GM21619 (cell line): ENCODE data around the gene ZNF593OS.

Experiments
- ATAC-seq: cut with Tn5 transposase; IDR thresholded peaks from one replicate; pipeline ENCODE4 v1.9.1; 2021; ENCODE audit not compliant: unreplicated experiment

Gene ZNF593OS

DNA sequence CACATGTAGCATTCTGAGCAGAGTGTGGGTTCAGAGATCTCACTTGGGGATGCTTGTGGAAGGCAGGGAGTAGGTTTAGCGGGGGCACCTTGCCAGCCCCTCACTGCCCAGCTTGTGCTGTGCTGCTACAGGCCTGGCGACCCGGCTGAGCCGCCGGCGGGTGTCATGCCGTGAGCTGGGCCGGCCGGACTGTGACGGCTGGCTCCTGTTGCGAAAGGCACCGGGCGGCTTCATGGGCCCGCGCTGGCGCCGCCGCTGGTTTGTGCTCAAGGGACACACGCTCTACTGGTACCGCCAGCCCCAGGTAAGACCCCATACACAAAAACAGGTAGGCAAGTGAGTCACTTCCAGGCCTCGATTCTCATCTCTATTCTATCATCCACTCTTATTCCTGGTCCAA lies 13.3 kb upstream of the ZNF593OS start:
- ATAC-seq, result no peak

DNA sequence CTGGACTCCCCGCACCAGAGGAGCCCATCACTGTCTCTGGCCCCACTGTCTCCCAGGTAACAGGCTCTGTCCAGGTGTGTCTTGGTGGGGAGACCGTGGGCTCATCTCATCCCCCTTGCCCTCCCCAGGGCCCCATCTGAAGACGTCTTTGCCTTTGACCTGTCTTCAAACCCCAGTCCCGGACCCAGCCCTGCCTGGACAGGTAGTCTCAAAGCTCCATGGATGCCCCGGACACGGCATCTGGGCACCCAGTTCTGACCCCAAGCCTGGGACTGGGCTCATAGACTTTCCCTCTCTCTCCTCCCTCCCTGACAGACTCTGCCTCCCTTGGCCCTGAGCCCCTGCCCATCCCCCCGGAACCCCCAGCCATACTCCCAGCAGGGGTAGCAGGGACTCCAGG lies 12.5 kb upstream of the ZNF593OS start:
- ATAC-seq, result no peak

DNA sequence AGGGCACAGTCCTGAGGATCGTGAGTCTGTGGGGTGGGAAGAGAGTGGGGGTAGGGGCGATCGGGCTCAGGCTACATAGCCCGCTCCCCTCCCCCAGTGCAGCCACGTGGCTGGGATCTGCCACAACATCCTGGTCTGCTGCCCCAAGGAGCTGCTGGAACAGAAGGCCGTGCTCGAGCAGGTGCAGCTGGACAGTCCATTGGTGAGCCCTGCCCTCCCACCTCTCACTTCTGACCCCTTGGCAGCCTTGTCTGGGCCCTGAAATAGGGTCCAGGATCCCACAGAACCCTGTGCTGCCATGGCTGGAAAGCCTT lies 10.7 kb upstream of the ZNF593OS start:
- no peak for ATAC-seq

DNA sequence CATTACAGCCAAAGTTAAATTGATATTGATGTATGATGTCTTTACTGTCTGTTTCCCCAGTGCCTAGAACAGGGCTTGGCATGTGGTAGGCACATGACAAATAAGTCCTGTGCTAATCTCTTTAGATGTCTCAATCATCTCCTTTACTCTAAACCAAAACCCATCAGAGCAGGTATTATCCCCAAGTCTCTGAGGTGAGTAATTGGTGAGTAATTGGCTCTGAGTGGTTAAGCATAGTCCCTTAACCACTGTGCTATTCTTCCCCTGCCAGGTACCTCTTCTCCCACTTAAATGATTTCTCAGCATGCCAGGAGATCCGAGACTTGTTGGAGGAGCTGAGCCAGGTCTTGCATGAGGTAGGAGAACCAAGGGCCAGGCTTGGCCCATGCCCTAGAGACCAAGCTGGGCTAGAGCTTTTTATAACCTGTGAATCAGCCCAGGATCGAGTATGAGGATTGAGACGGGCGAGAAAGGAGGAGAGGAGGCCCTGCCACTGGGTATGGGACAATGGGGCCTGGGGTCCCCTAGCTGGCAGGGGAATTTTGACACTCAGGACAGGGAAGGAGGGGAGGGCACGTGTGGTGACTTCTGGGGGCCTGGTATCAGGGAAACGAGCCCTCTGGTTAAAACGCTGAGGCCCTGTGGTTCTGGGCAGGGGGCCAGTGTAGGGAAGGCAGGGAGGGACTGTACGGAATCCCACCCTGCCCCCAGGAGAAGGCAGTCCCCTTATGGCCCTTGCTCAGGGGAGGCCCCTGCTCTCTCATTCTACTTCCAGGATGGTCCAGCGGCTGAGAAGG lies 10.2 kb upstream of the ZNF593OS start:
- ATAC-seq, result no peak

DNA sequence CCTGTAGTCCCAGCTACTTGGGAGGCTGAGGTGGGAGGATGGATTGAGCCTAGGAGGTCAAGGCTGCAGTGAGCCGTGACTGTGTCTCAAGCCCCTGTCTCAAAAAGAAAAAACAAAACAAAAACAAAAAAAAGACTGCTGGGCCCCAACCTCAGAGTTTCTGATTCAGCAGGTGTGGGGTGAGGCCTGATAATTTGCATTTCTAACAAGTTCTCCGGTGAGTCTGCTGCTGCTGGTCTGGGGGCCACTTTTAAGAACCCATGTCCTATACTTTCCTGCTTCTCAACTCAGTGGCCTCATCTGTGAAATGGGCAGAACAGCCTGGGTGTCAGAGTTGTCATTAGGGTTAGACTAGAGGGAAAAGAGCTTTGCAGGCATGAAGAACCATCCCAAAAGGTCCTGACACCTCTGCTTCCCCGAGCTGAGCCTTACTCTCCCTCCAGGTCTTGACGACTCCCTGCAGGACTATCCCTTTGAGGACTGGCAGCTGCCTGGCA lies 8.4 kb upstream of the ZNF593OS start:
- ATAC-seq, result no peak

GRCh38 chr1:26177182-26177684 lies 5.6 kb upstream of the ZNF593OS start, which contains the start of gene CNKSR1:
TSS of gene CNKSR1 (plus strand) at chr1:26177491. CDS start at chr1:26177548, 57 bp downstream.
- ATAC-seq, result no peak

DNA sequence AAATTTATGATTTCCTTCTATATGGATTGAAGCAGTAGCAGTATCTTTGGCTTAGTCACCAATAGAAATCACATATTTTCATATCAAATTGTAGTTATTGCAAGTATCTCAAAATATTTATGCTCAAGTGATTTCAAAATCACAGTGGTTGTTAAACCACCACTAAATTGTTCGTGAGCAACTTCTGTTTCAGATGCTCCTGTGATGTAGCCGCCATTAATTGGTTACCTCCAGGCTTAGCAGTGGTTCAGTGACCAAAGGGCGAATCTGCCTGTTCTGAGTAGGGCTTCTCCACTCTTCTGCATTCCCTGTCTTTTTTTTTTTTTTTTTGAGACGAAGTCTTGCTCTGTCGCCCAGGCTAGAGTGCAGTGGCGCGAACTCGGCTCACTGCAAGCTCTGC lies 3.7 kb upstream of the ZNF593OS start:
- no peak for ATAC-seq

DNA sequence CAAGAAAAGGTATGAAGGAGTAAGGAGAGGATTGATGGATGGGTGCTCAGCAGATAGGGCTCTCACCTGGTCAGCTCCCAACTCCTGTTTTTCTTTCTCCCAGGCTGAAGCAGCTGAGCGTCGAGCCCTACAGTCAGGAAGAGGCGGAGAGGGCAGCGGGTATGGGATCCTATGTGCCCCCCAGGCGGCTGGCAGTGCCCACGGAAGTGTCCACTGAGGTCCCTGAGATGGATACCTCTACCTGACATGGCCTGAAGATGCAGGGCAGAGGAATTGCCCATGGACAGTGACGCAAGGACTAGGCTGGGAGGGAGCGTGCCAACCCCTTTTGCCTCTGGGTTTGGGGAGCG lies 1.2 kb downstream of the ZNF593OS start:
- no peak for ATAC-seq

DNA sequence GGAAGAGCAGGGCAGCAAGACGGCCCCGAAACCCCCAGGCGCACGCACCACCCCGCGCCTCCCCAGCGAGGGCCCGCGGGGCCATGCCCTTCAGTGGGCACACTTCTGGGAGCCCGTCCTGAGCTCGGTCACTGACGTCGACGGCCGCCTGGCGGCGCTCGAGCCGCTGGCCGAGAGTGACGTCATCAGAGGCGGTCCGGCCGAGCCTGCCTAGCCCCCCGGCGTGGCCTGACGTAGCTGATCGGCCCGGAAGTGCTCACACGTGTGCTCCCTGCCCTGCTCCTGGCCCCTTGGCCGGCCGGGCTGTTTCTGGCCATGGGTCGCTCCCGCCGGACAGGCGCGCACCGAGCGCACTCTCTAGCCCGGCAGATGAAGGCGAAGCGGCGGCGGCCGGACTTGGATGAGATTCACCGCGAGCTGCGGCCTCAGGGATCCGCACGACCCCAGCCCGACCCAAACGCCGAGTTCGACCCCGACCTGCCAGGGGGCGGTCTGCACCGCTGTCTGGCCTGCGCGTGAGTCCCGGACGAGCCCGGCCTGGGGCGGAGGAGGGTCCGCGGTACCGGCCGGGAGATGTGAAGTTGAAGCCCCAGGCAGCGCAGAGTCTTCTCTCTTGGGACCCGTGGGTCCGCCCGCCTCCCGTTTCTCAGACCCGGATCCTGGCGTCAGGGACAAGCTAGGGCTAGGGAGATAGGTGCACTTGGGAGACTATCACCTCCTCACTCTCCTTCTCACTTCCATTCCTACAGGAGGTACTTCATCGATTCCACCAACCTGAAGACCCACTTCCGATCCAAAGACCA lies 1.8 kb downstream of the ZNF593OS start, which contains the start of gene ZNF593:
ZNF593 (plus strand) TSS at position 240 of the 803 bp plus-strand sequence; CDS start at position 316, 76 bp downstream.
- ATAC-seq, result peak; percentile 92

GRCh38 chr1:26169198-26169554 lies 2.5 kb downstream of the ZNF593OS start:
- no peak for ATAC-seq

DNA sequence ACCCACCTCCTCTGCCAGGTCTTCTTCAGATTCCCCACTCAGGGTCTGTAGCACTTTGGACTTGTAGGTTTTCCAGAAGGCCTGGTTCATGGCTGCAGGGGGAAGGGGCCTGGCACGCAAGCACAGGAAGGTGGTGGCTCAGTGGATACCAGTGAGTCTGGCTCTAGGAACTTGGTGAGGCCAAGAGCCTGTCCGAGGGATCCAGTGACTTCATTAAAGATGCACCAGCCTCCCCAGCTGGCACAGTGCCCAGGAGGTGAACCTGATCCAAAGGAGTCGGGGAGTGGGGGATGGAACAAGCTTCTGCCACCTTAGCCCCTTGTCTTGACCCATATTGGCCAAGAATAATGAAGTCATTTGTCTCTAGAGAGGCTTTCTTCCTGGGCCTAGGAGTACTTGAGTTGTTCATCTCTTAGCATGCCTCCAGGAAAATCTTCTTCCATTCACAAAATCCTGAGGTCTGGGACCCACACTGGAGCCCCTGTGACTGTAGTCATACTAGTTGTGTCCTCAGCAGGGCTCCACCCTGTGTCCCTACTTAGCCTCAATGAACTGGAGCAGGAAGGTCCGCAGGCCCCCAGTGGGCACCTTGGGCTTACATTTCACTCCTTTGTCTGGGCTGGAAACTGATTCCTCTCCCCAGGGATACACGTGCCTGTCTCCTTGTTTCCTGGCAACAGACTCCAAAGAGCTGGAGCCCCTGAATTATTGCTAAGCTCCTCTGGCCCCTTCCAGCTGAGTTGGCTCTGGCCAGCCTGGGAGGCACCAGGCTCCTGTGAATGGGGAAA lies 3.0 kb downstream of the ZNF593OS start, which contains the start of gene C1orf232:
C1orf232 (minus strand) TSS at position 554 of the 788 bp plus-strand sequence; CDS start at position 90, 464 bp downstream.
- ATAC-seq, result no peak

DNA sequence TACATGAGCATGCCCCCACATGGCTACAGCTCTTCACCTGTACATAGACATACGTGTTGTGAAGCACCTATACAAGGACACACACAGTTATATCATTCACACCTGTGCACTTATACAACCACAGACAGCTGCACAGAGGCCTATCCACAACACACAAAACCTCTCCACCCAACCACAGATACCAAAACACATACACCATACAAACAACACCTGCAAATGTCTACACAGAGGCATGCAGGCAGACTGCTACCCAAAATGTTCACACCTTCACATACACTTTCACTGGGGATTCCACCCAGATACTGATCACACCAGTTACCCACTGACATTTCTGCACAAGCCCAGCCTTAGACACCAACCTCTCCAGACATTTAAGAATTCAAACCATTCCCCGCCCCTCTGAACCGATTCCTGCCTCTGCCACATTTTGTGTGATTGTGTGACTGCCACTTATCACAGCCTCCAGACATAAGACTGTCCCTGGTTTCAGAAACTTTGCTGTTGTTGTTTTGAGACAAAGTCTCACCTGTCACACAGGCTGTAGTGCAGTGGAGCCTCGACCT lies 4.8 kb downstream of the ZNF593OS start:
- no peak for ATAC-seq

- ATAC-seq, result no peak
Observed at GRCh38 chr1:26164861-26165842, 6.5 kb downstream of the ZNF593OS start.

DNA sequence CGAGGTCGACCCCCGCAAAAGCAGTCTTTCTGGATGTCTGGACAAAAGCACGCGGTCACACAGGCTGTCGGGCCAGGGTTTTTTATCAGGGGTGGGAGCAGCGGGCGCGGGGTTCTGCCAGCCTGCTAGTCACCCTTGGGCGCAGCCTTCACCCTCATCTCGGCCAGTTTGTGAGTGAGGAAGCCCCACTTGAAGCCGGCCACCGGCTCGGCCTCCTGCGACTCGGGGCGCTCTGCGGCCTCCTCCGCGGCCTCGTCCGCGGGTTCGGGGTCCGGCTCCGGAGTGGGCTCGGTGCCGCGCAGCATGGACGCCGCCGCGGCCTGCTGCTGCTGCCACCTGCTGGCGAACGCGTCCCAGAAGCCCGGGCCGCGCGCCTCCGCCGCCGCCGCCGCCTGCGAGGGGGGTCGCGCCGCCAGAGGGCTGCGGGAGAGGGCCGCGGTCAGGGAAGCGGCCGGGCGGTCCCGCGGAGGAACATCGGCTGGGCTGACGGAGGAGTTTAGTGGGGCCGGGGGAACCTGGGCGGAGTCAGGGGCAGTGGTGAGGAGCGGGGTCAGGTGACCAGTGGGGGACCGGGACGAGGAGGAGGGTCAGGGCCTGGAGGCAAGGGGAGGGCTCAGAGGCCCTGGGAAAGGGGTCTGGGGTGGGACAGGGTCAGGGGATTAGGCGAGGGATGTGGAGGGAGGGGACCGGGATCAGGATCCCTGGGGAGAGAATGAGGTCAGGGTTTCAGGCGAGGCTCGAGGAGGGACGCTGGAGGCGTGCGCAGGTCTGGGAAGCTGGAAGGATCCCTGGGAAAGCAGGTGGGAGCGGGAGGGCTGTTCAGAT lies 7.4 kb downstream of the ZNF593OS start:
- ATAC-seq, result no peak

DNA sequence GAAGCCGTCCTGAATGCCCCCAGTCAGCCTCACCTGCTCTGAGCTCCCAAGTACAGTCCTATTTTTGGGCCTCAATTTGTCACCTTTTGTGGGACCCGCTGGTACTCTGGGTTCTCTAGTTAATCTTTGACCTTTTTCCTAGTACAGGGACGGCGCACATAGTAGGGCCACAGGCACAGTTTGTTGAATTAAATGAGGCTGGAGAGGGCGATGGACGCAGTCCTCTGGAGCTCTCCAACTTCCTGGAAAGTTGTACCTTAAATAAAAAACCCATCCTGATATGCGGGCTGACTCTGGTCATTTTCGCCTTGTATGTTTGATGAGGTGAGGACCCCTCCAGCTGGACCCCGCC lies 8.0 kb downstream of the ZNF593OS start:
- ATAC-seq, result no peak

DNA sequence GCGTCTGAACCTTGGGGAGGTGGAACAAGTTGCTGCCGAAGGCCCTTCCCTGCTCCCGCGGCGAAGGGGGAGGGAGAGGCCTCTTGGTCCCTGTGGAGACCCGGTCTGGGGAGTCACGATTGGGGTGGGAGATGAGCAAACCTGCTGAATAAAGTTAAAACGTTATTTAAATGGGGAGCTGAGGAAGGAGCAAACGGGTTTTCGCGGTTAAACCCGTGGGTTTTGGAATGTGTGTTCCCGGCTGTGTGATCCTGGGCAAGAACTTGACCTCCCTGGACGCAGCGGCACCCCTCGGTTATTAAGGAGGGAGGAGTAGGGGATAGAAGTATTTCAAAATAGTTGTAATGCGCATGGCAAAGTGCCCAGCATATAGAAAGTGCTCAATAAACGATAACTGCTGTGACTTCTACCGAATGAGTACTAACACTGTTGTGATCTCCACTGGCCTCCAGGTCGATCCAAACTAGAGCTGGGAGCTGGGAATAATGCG lies 9.4 kb downstream of the ZNF593OS start:
- no peak for ATAC-seq

- no peak for ATAC-seq
Observed at GRCh38 chr1:26161415-26162219, 10.0 kb downstream of the ZNF593OS start.
